Activated T-cell treated with anti-CD3 and anti-CD28 coated beads, Interleukin-2, amount 50 U/mL, for 72 hours (primary cell): ENCODE results near the gene WNK4. TPM values are rescaled to one million over a fixed set of nuclear protein-coding genes. Genes with fewer than 3 reads are reported as not detected.
A peak's percentile ranks its signal among the peaks of the same experiment; 100 is the strongest.
"Not testable (repeated sequence)": the region's sequence is repeated elsewhere in the genome, so short reads cannot be mapped to it uniquely, and the experiment has no call there.

Experiments
- ATAC-seq, 2 donors: fragments of 150-1000 bp; cut with Tn5 transposase; replicated peaks in 1 of 2; 2 replicates each; pipeline ENCODE4 v1.10.0; 2021; ENCODE audit warnings: moderate library complexity in 2 of 2, mild to moderate bottlenecking in 1 of 2
- DNase-seq, 2 donors: peaks; one replicate each; pipeline ENCODE4 v3.0.0; 2021 to 2022; ENCODE audit warnings: mixed read lengths in 1 of 2
- H3K27ac Mint-ChIP-seq: one replicate; pipeline ENCODE4 v1.8.0; 2022; ENCODE audit warnings: mild to moderate bottlenecking, moderate library complexity, mixed read lengths
- H3K27me3 Mint-ChIP-seq: one replicate; pipeline ENCODE4 v1.8.0; 2022; ENCODE audit warnings: low read depth, mixed read lengths
- H3K36me3 Mint-ChIP-seq, 2 donors: one replicate each; pipeline ENCODE4 v1.8.0; 2022; ENCODE audit warnings: mixed read lengths in 2 of 2, mild to moderate bottlenecking in 1 of 2; ENCODE audit not compliant: insufficient read depth in 2 of 2
- H3K4me1 Mint-ChIP-seq: one replicate; pipeline ENCODE4 v1.8.0; 2022; ENCODE audit warnings: low read depth, mixed read lengths
- H3K4me3 Mint-ChIP-seq, 2 donors: one replicate each; pipeline ENCODE4 v1.8.0; 2022; ENCODE audit warnings: mild to moderate bottlenecking in 2 of 2, mixed read lengths in 2 of 2, moderate library complexity in 2 of 2
- H3K9me3 Mint-ChIP-seq, 2 donors: one replicate each; pipeline ENCODE4 v1.8.0; 2022; ENCODE audit warnings: mixed read lengths in 2 of 2
- total RNA-seq, 2 donors: library from RNA; stranded (reverse); gene quantifications; one replicate each; pipeline ENCODE4 v1.2.3, GENCODE V29; 2022

WNK4 gene
- total RNA-seq, result 1 to 10 TPM; 1.0 to 1.1 TPM

DNA sequence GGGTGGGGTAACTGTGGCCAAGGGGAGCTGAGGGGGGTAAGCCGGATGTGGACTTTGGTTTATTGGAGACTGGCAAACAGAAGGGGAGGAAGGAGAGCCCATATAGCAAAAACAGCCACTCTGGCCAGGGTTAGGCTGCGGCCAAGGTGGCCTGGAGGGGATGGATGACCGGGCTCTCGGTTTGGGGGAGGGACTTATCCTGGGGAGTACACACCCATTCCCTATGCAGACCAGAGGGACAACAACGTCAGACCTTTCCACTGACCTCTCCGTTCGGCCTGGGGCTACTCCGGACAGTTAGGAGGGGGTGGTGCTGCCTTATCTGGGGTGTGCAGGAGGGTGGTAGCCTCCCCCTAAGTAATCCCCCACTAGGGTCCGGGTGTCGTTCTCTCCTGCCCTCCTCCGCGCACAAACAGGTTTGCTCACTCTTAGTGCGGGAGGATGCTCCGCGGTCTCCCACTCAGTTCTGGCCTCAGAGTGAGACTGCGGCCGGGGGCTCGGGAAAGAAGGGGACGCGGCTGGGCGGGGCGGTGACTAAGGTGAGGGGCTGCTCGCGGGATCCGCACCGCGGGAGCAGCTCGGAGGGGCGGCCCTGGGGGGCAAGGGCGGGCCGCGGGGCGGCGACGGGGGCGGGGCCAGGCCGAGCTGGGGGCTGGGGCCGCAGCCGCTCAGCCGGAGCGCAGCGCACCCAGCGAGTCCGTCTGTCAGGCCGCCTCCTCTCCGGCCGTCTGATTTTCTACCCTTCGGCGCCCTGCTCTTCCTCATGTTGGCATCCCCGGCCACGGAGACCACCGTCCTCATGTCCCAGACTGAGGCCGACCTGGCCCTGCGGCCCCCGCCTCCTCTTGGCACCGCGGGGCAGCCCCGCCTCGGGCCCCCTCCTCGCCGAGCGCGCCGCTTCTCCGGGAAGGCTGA is at the start of gene WNK4:
WNK4 (plus strand) TSS at position 675 of the 915 bp plus-strand sequence; CDS start at position 764, 89 bp downstream.
- Mint-ChIP-seq H3K4me1 (peaks cover 32% of the 10 kb centered on the region), H3K4me3 (peak within 1 kb of the TSS in 1 of 2 donors; percentile 18), H3K9me3 (no peaks in the 10 kb centered on the region), H3K36me3 (peaks cover 1 to 4% of the 10 kb centered on the region in 2 donors), H3K27me3 (peaks cover 36% of the 10 kb centered on the region), H3K27ac (no peak within 1 kb of the TSS)
- DNase-seq, result no peak
- peak in 1 of 2 donors; percentile 18 for ATAC-seq

DNA sequence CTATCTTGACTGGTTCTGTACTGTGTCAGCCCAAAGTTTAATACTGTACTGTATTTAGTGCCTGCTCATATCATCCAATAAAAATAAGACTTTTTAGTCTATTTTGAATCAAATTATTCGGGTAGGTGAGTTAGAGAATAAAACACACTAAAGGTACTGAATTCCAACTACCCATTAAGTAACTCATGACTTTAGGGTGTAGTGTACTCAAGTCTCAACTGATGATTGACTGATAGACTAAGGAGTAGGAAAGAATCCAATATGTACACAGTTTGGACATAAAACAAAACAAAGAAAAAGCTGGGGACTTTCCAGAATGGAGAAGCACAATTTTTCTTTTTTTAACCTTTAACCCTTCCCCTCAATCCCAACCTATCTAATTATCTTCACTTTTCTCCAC is 39.7 kb upstream of the WNK4 start:
- no peak for ATAC-seq
- H3K4me3 Mint-ChIP-seq, result no peak overlapping the region
- H3K9me3 Mint-ChIP-seq, result no peaks in the 10 kb centered on the region
- H3K4me1 Mint-ChIP-seq, result peaks cover 26% of the 10 kb centered on the region
- H3K27me3 Mint-ChIP-seq, result no peaks in the 10 kb centered on the region
- peak overlapping the region; percentile 60 for H3K27ac Mint-ChIP-seq
- DNase-seq, result no peak
- H3K36me3 Mint-ChIP-seq, result no peaks in the 10 kb centered on the region

- H3K27ac Mint-ChIP-seq, result not testable (repeated sequence)
Measured at GRCh38 chr17:42742916-42743315, 37.5 kb upstream of the WNK4 start.

DNA sequence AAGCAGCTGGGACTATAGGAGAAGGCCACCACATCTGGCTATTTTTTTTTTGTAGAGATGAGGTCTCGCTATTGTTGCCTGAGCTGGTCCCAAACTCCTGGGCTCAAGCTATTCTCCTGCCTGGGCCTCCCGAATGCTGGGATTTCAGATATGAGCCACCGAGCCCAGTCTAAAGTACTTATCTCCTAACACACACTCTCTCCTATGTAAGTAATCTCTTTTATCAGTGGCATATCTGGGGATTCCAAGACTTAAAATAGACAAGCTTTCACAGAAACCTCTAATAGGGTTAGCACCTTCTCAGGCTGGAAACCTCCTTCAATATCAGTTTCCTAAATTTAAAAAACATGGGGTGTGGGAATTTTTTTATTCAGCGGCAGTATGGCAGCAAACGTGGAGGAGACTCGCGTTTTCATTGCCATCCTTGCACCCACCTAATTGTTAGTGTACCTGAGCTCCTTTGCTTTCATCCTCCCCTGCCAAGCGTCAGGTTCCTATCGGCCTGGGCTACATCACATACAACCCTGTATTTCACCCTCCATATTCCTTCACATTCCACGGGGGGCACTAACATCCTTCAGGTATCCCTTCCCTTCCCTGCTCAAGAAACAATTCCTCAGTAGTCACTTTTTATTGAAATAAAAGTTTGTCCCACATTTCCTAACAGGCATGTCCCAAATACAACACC is 36.7 kb upstream of the WNK4 start:
- no peak for DNase-seq
- H3K27me3 Mint-ChIP-seq, result peaks cover 10% of the 10 kb centered on the region
- ATAC-seq, result no peak
- no peaks in the 10 kb centered on the region for H3K36me3 Mint-ChIP-seq
- peaks cover 26% of the 10 kb centered on the region for H3K4me1 Mint-ChIP-seq
- H3K9me3 Mint-ChIP-seq, result no peaks in the 10 kb centered on the region
- H3K4me3 Mint-ChIP-seq, result peak overlapping the region; percentile 94
- peak overlapping the region; percentile 96 for H3K27ac Mint-ChIP-seq

More at GRCh38 chr17:42742916-42743315, 37.5 kb upstream of the WNK4 start:
- peaks cover 26% of the 10 kb centered on the region for H3K4me1 Mint-ChIP-seq
- not testable (repeated sequence) for ATAC-seq, H3K27me3 Mint-ChIP-seq, H3K36me3 Mint-ChIP-seq, DNase-seq, H3K9me3 Mint-ChIP-seq, H3K4me3 Mint-ChIP-seq

- peak overlapping the region; percentile 94 for H3K4me3 Mint-ChIP-seq
- DNase-seq (peak; percentile 74 to 76), ATAC-seq (peak; percentile 80)
- H3K27ac Mint-ChIP-seq, result peak overlapping the region; percentile 96
- peaks cover 10% of the 10 kb centered on the region for H3K27me3 Mint-ChIP-seq
- peaks cover 26% of the 10 kb centered on the region for H3K4me1 Mint-ChIP-seq
- no peaks in the 10 kb centered on the region for H3K9me3 Mint-ChIP-seq
- no peaks in the 10 kb centered on the region for H3K36me3 Mint-ChIP-seq
Measured at GRCh38 chr17:42744283-42744805, 36.1 kb upstream of the WNK4 start.

DNA sequence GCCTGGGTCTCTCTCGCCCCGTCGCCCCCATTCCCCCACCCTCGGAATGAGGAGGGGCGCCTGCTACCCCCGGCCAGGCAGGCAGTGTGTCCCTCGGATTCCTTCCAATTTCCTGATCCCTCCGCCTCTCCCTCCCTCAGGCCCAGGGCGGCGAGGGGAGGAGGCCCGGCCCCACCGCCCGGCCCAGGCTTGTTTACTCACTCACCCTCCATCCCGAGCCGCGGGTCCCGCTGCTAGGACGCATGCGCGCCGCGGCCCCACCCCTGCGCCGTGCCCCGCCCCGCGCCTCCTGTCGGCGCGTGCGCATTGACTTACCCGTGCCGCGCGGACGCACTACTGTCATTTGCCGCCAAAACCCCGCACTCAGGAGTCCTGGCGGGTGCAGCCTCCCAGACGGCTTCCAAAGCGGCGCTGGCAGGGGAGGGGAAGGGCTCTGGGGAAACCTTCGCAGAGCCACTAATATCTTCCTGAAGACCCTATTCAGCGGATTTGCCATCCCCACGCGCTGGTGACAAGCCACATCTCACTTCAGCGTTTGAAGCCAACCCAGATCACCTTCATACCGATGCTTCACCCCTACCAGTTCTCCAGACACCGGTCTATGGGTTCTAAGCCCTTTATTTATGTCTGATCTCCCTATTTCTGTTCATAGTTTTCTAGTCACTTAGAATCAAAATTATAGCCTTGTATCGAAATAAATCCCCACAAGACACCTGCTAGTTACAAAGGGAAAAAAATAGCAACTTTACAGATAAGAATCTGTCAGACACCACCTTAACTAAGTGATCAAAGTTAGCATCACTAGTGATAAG is 35.4 kb upstream of the WNK4 start, which contains the start of gene EZH1:
EZH1 (minus strand) TSS at position 235 of the 812 bp plus-strand sequence. CDS start 16,099 bp downstream, outside the sequence.
- peaks cover 26% of the 10 kb centered on the region for H3K4me1 Mint-ChIP-seq
- H3K27me3 Mint-ChIP-seq, result peaks cover 10% of the 10 kb centered on the region
- H3K4me3 Mint-ChIP-seq, result peak within 1 kb of the TSS; percentile 94

GRCh38 chr17:42748202-42748907 is 32.1 kb upstream of the WNK4 start:
- H3K27me3 Mint-ChIP-seq, result peaks cover 33% of the 10 kb centered on the region
- DNase-seq (no peak), ATAC-seq (no peak)
- no peaks in the 10 kb centered on the region for H3K36me3 Mint-ChIP-seq
- no peak overlapping the region for H3K27ac Mint-ChIP-seq
- H3K4me3 Mint-ChIP-seq, result no peak overlapping the region
- peaks cover 18% of the 10 kb centered on the region for H3K4me1 Mint-ChIP-seq
- H3K9me3 Mint-ChIP-seq, result no peaks in the 10 kb centered on the region

More for the DNA sequence above, 35.4 kb upstream of the WNK4 start, which contains the start of gene EZH1:
- peak within 1 kb of the TSS; percentile 96 for H3K27ac Mint-ChIP-seq
- no peaks in the 10 kb centered on the region for H3K9me3 Mint-ChIP-seq
- DNase-seq (peak; percentile 92 to 96), ATAC-seq (peak; percentile 93 to 94)
- no peaks in the 10 kb centered on the region for H3K36me3 Mint-ChIP-seq

DNA sequence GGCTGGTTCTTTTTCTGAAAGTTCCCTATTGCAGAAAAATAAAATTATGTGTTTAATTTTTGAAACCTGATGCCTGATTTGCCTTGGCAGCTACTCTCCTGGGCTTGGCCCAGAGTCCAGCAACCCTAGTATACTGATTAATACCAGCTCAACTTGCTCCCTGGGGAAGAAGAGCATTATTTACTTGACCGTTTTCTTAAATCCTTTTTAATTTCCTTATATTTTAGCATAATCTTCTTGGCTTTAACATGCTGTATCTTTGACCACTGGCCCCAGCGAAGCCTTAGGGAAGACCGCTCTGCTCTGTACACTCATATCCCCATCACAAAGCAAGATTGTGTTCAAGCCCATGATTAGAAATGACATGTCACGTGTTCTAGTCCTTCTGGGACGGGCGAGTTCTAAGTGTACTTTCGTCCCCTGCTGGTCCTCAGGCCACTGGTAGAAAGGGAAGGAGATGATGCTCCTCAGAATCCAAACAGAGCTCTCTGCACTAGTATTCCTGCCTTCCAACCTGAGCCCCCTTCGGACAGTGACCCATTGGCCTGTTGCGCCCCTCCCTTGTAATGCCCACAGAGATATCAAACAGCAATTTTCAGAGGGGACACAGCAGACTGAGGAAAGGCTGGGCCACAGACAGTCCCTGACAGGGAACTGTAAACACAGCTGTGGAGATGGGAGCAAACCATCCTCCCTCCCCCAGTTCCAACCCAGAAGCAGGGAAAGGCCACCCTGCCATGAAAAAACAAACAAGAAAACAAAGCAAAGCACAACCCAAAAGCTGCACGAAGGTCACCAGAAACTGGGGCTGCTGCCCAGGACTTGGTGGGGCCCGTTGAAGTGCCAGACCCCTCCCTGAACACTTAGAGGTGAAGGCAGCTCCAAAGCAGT is 31.3 kb upstream of the WNK4 start:
- Mint-ChIP-seq H3K9me3 (no peaks in the 10 kb centered on the region), H3K4me3 (no peak overlapping the region), H3K27me3 (peaks cover 39% of the 10 kb centered on the region), H3K4me1 (peaks cover 10% of the 10 kb centered on the region), H3K27ac (no peak overlapping the region), H3K36me3 (no peaks in the 10 kb centered on the region)
- DNase-seq, result no peak
- ATAC-seq, result no peak

- no peak overlapping the region for H3K27ac Mint-ChIP-seq
- no peaks in the 10 kb centered on the region for H3K36me3 Mint-ChIP-seq
- ATAC-seq, result no peak
- no peak for DNase-seq
- no peaks in the 10 kb centered on the region for H3K9me3 Mint-ChIP-seq
- no peaks in the 10 kb centered on the region for H3K4me1 Mint-ChIP-seq
- peaks cover 50% of the 10 kb centered on the region for H3K27me3 Mint-ChIP-seq
- H3K4me3 Mint-ChIP-seq, result no peak overlapping the region
Measured at GRCh38 chr17:42750739-42751344, 29.6 kb upstream of the WNK4 start.

- H3K36me3 Mint-ChIP-seq, result no peaks in the 10 kb centered on the region
- no peak for ATAC-seq
- H3K4me1 Mint-ChIP-seq, result no peaks in the 10 kb centered on the region
- no peak overlapping the region for H3K27ac Mint-ChIP-seq
- no peaks in the 10 kb centered on the region for H3K9me3 Mint-ChIP-seq
- no peak overlapping the region for H3K4me3 Mint-ChIP-seq
- no peak for DNase-seq
- peaks cover 56% of the 10 kb centered on the region for H3K27me3 Mint-ChIP-seq
Measured at GRCh38 chr17:42751628-42752027, 28.8 kb upstream of the WNK4 start.

- Mint-ChIP-seq H3K9me3 (no peaks in the 10 kb centered on the region), H3K4me3 (no peak overlapping the region), H3K4me1 (no peaks in the 10 kb centered on the region), H3K27me3 (peaks cover 67% of the 10 kb centered on the region), H3K27ac (no peak overlapping the region), H3K36me3 (no peaks in the 10 kb centered on the region)
- DNase-seq, result no peak
- ATAC-seq, result no peak
Measured at GRCh38 chr17:42754782-42755181, 25.6 kb upstream of the WNK4 start.
